SK-N-SH (cell line): ENCODE results near the gene NR1I2. TPM values are rescaled to one million over a fixed set of nuclear protein-coding genes. Genes with fewer than 3 reads are reported as not detected.

Experiments
- CTCF ChIA-PET: fragments of 300-600, 350-600 bp; formaldehyde crosslinking; extraction: SDS; loops from one replicate; lab custom pipeline; 2021; lab: Yijun Ruan, JAX
- POLR2A ChIA-PET: fragments of 350-600 bp; sonication (Branson Sonifier 250); formaldehyde crosslinking; extraction: SDS; loops from one replicate; lab custom pipeline; 2020; ENCODE audit warnings: antibody characterized with exemption, inconsistent platforms; lab: Yijun Ruan, JAX
- DNase-seq: peaks from one replicate; pipeline ENCODE4 v3.0.0; 2012
- H2AFZ ChIP-seq: fragments of 200-600 bp; sonication (generic); 2 replicates; pipeline ENCODE4 v1.8.1; 2016; ENCODE audit warnings: antibody characterized with exemption, mild to moderate bottlenecking, low read depth
- H3F3A ChIP-seq: fragments of 200-600 bp; sonication (generic); replicated peaks from 2 replicates; pipeline ENCODE3; 2016; ENCODE audit warnings: antibody characterized with exemption, mild to moderate bottlenecking; ENCODE audit not compliant: insufficient read depth
- H3K27ac ChIP-seq, 2 experiments: fragments of 200-500 bp in 1 of 2; fragments of 200-600 bp in 1 of 2; sonication (Bioruptor generic) in 1 of 2; sonication (generic), shearing (Covaris generic) in 1 of 2; 2 replicates each; pipeline versions ENCODE4 v1.5.1 to v1.6.1; 2014 to 2016; ENCODE audit warnings: low read depth in 2 of 2, inconsistent platforms in 1 of 2, low read length in 1 of 2, mild to moderate bottlenecking in 1 of 2, mixed read lengths in 1 of 2
- H3K27me3 ChIP-seq: fragments of 200-600 bp; sonication (generic), shearing (Covaris generic); 2 replicates; pipeline ENCODE4 v1.6.1; 2016; ENCODE audit warnings: mixed run types; ENCODE audit not compliant: insufficient read depth
- H3K36me3 ChIP-seq, 2 experiments: fragments of 200-500 bp in 1 of 2; fragments of 200-600 bp in 1 of 2; sonication (Bioruptor generic) in 1 of 2; sonication (generic) in 1 of 2; replicated peaks in 1 of 2; 2 replicates each; pipeline versions ENCODE3 to v1.5.1; 2014 to 2016; ENCODE audit warnings: low read length in 1 of 2, mild to moderate bottlenecking in 1 of 2; ENCODE audit not compliant: insufficient read depth in 2 of 2, control insufficient read depth in 1 of 2
- H3K4me1 ChIP-seq, 2 experiments: fragments of 200-500 bp in 1 of 2; fragments of 200-600 bp in 1 of 2; sonication (Bioruptor generic) in 1 of 2; sonication (generic), shearing (Covaris generic) in 1 of 2; 2 replicates each; pipeline versions ENCODE4 v1.5.1 to v1.6.1; 2014 to 2016; ENCODE audit warnings: low read depth in 1 of 2, low read length in 1 of 2, mixed run types in 1 of 2; ENCODE audit not compliant: insufficient read depth in 2 of 2, control insufficient read depth in 1 of 2
- H3K4me2 ChIP-seq: fragments of 200-600 bp; sonication (generic), shearing (Covaris generic); 2 replicates; pipeline ENCODE4 v1.6.1; 2017; ENCODE audit warnings: mixed run types
- H3K4me3 ChIP-seq, 2 experiments: fragments of 200-500 bp in 1 of 2; fragments of 200-600 bp in 1 of 2; sonication (Bioruptor generic) in 1 of 2; sonication (generic), shearing (Covaris generic) in 1 of 2; 2 replicates each; pipeline versions ENCODE4 v1.5.1 to v1.8.1; 2014 to 2016; ENCODE audit warnings: low read depth in 2 of 2, inconsistent platforms in 1 of 2, low read length in 1 of 2, mild to moderate bottlenecking in 1 of 2, mixed read lengths in 1 of 2, moderate library complexity in 1 of 2
- H3K79me2 ChIP-seq: fragments of 200-600 bp; sonication (generic); 2 replicates; pipeline ENCODE4 v1.8.1; 2017; ENCODE audit warnings: mild to moderate bottlenecking; ENCODE audit not compliant: insufficient read depth
- H3K9ac ChIP-seq: fragments of 200-600 bp; sonication (generic); 2 replicates; pipeline ENCODE4 v1.6.1; 2017; ENCODE audit warnings: mixed run types
- H3K9me2 ChIP-seq: fragments of 200-600 bp; sonication (generic); 2 replicates; pipeline ENCODE4 v1.6.1; 2017; ENCODE audit warnings: mixed run types
- H3K9me3 ChIP-seq: fragments of 200-600 bp; sonication (generic); 2 replicates; pipeline ENCODE4 v1.6.1; 2017; ENCODE audit warnings: mixed run types, mild to moderate bottlenecking, moderate library complexity
- H4K20me1 ChIP-seq: fragments of 200-600 bp; sonication (generic); 2 replicates; pipeline ENCODE4 v1.6.1; 2017; ENCODE audit warnings: mild to moderate bottlenecking, mixed run types; ENCODE audit not compliant: insufficient read depth
- CHD2 ChIP-seq: fragments of 150-350 bp; IDR thresholded peaks from 2 replicates; pipeline ENCODE4 v1.6.1; 2018; ENCODE audit warnings: low read length; ENCODE audit not compliant: partially characterized antibody
- ELF1 ChIP-seq: IDR thresholded peaks from 2 replicates; pipeline ENCODE4 v1.4.0; 2012
- EZH2phosphoT487 ChIP-seq: fragments of 200-600 bp; sonication (generic); IDR thresholded peaks from 2 replicates; pipeline ENCODE4 v1.6.1; 2017; ENCODE audit warnings: low read depth, mixed run types, mild to moderate bottlenecking, antibody characterized with exemption, moderate library complexity, borderline replicate concordance
- FOSL2 ChIP-seq: IDR thresholded peaks from 2 replicates; pipeline ENCODE4 v1.4.0; 2012; ENCODE audit warnings: low read depth, mild to moderate bottlenecking, moderate library complexity, borderline replicate concordance
- FOXJ3 ChIP-seq: sonication (generic); formaldehyde crosslinking; IDR thresholded peaks from 2 replicates; pipeline ENCODE4 v1.5.1; 2020; ENCODE audit warnings: mild to moderate bottlenecking, missing genetic modification reagents
- FOXM1 ChIP-seq: IDR thresholded peaks from 2 replicates; pipeline ENCODE4 v1.4.0; 2012; ENCODE audit warnings: low read depth, mild to moderate bottlenecking
- GABPA ChIP-seq: IDR thresholded peaks from 2 replicates; pipeline ENCODE4 v1.4.0; 2012; ENCODE audit warnings: low read depth, mild to moderate bottlenecking
- GATA2 ChIP-seq: sonication (generic); formaldehyde crosslinking; IDR thresholded peaks from 2 replicates; pipeline ENCODE4 v1.5.0; 2020; ENCODE audit warnings: mild to moderate bottlenecking, missing genetic modification reagents
- JUND ChIP-seq: IDR thresholded peaks from 2 replicates; pipeline ENCODE4 v1.4.0; 2012
- MEF2A ChIP-seq: IDR thresholded peaks from 2 replicates; pipeline ENCODE4 v1.4.0; 2012; ENCODE audit warnings: low read depth, borderline replicate concordance
- NFIC ChIP-seq: IDR thresholded peaks from 2 replicates; pipeline ENCODE4 v1.4.0; 2012; ENCODE audit warnings: borderline replicate concordance
- NRF1 ChIP-seq: IDR thresholded peaks from 2 replicates; pipeline ENCODE4 v1.6.1; 2012; ENCODE audit warnings: low read depth, mild to moderate bottlenecking, low read length
- POLR2AphosphoS5 ChIP-seq: IDR thresholded peaks from 2 replicates; pipeline ENCODE4 v1.6.1; 2012; ENCODE audit warnings: low read depth, low read length
- RAD21 ChIP-seq: IDR thresholded peaks from 2 replicates; pipeline ENCODE4 v1.6.1; 2012; ENCODE audit warnings: mild to moderate bottlenecking, low read length
- RCOR1 ChIP-seq: fragments of 150-350 bp; IDR thresholded peaks from 2 replicates; pipeline ENCODE4 v1.6.1; 2017; ENCODE audit warnings: antibody characterized with exemption, low read length
- RXRA ChIP-seq: IDR thresholded peaks from 2 replicates; pipeline ENCODE4 v1.4.0; 2012; ENCODE audit warnings: low read depth, mild to moderate bottlenecking, borderline replicate concordance
- TCF12 ChIP-seq: IDR thresholded peaks from 2 replicates; pipeline ENCODE4 v1.4.0; 2012
- YY1 ChIP-seq: IDR thresholded peaks from 2 replicates; pipeline ENCODE4 v1.4.0; 2012; ENCODE audit warnings: low read depth, mild to moderate bottlenecking
- WGBS: methylation state at CpG from one replicate; pipeline ENCODE4 v1.1.6; 2017; ENCODE audit warnings: low lambda C conversion rate; 5-methylcytosine and 5-hydroxymethylcytosine counted together
- polyA plus RNA-seq, 3 experiments: library from polyadenylated mRNA; depleted of rRNA; stranded (reverse); fragments of >200 nt; gene quantifications; 2 replicates each; pipeline ENCODE4 v1.2.3, GENCODE V29; 2012
- TF ChIP-seq, protein P1 (sequence below): IDR thresholded peaks from 2 replicates; pipeline ENCODE4 v1.4.0; 2012; ENCODE audit warnings: low read depth, borderline replicate concordance
- TF ChIP-seq, protein P2 (sequence below): IDR thresholded peaks from 2 replicates; pipeline ENCODE4; 2012
- TF ChIP-seq, protein P3 (sequence below): fragments of 150-350 bp; IDR thresholded peaks from 2 replicates; pipeline ENCODE4 v1.6.1; 2016; ENCODE audit warnings: mild to moderate bottlenecking, low read depth, low read length
- TF ChIP-seq, protein P4 (sequence below): fragments of 150-350 bp; IDR thresholded peaks from 2 replicates; pipeline ENCODE4 v1.6.1; 2017; ENCODE audit warnings: antibody characterized with exemption, low read length, low read depth, borderline replicate concordance

Gene NR1I2
- polyA plus RNA-seq, 1 of the 3 experiments (the other 2 are of a cell fraction) = 0.03 TPM

DNA sequence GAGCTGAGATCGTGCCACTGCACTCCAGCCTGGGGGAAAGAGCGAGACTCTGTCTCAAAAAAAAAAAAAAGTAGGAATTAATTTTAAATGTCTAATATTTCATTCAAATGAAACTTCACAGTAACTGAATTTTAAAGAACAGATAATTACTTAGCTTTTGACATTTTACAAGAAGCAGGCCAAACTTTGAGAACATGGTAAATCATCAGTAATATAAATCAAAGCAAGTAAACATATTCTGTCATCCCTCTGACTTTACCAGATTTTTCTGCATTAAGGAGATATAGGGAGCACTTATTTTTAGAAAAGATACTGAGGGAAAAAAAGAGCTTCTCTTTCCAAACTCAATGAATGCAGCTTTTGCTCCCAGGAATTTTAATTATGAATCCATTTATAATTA is 37.0 kb downstream of the NR1I2 start:
- WGBS = 92% methylated on average over 2 of the region's 2 CpGs
- H3F3A ChIP-seq = peaks cover 4% of the 10 kb centered on the region
- H3K9ac ChIP-seq = no peak overlapping the region
- no peaks in the 10 kb centered on the region for H3K79me2 ChIP-seq
- no peak overlapping the region for H3K4me2 ChIP-seq
- no peaks in the 10 kb centered on the region for H3K9me2 ChIP-seq
- H2AFZ ChIP-seq = no peak overlapping the region
- H3K27me3 ChIP-seq = no peaks in the 10 kb centered on the region
- no peak overlapping the region for H3K4me3 ChIP-seq
- DNase-seq = no peak
- ChIA-PET POLR2A (no interaction called here), CTCF (interaction anchor here (0.6 to 1.8 kb wide), 2 partner anchors 10 to 379 kb away, joined by 3 to 5 read pairs; no protein-coding TSS in a partner anchor)
- H3K27ac ChIP-seq = no peak overlapping the region
- TF ChIP-seq CHD2 = no peak
- TF ChIP-seq, protein P1, sequence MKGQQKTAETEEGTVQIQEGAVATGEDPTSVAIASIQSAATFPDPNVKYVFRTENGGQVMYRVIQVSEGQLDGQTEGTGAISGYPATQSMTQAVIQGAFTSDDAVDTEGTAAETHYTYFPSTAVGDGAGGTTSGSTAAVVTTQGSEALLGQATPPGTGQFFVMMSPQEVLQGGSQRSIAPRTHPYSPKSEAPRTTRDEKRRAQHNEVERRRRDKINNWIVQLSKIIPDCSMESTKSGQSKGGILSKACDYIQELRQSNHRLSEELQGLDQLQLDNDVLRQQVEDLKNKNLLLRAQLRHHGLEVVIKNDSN = no peak
- TF ChIP-seq, protein P2, sequence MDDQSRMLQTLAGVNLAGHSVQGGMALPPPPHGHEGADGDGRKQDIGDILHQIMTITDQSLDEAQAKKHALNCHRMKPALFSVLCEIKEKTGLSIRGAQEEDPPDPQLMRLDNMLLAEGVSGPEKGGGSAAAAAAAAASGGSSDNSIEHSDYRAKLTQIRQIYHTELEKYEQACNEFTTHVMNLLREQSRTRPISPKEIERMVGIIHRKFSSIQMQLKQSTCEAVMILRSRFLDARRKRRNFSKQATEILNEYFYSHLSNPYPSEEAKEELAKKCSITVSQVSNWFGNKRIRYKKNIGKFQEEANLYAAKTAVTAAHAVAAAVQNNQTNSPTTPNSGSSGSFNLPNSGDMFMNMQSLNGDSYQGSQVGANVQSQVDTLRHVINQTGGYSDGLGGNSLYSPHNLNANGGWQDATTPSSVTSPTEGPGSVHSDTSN = no peak
- no peak for TF ChIP-seq GABPA
- no peak for TF ChIP-seq RXRA
- no peak for TF ChIP-seq YY1
- TF ChIP-seq FOXJ3 (CRISPR knock-in tag) = no peak
- TF ChIP-seq, protein P3, sequence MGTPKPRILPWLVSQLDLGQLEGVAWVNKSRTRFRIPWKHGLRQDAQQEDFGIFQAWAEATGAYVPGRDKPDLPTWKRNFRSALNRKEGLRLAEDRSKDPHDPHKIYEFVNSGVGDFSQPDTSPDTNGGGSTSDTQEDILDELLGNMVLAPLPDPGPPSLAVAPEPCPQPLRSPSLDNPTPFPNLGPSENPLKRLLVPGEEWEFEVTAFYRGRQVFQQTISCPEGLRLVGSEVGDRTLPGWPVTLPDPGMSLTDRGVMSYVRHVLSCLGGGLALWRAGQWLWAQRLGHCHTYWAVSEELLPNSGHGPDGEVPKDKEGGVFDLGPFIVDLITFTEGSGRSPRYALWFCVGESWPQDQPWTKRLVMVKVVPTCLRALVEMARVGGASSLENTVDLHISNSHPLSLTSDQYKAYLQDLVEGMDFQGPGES = no peak
- no peak for TF ChIP-seq MEF2A
- no peak for TF ChIP-seq NFIC
- TF ChIP-seq ELF1 = no peak
- TF ChIP-seq TCF12 = no peak
- no peak for TF ChIP-seq RAD21
- TF ChIP-seq GATA2 (CRISPR knock-in tag) = no peak
- no peak for TF ChIP-seq FOXM1
- no peaks in the 10 kb centered on the region for H4K20me1 ChIP-seq
- H3K9me3 ChIP-seq = no peaks in the 10 kb centered on the region
- no peaks in the 10 kb centered on the region for H3K4me1 ChIP-seq
- no peaks in the 10 kb centered on the region for H3K36me3 ChIP-seq

DNA sequence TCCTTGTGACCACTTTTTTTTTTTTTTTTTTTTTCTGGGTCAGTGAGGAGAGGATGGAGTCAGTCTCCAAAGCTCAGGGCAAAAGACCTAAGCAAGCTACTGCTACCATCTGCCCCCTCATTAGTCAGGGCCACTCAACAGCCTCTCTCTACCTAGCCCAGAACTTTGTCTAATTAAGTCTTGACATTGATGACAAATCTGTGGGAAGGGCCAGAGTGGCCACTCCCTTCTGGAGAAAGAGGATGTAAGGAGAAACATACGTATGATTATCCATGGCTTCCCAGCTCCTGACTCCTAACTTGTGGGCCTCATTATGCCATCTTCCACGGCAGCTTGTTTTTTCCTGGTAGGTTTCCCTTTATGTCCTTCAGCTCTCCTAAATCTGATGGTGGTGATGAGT is 37.9 kb downstream of the NR1I2 start:
- no peak overlapping the region for H2AFZ ChIP-seq
- no peak overlapping the region for H3K9ac ChIP-seq
- no peaks in the 10 kb centered on the region for H3K27me3 ChIP-seq
- TF ChIP-seq MEF2A (no peak), FOXJ3 (CRISPR knock-in tag) (no peak), JUND (no peak), YY1 (no peak), TCF12 (no peak), NRF1 (no peak), RCOR1 (no peak), EZH2phosphoT487 (no peak), RXRA (no peak), FOSL2 (no peak), POLR2AphosphoS5 (no peak), RAD21 (no peak)
- TF ChIP-seq, protein P4, sequence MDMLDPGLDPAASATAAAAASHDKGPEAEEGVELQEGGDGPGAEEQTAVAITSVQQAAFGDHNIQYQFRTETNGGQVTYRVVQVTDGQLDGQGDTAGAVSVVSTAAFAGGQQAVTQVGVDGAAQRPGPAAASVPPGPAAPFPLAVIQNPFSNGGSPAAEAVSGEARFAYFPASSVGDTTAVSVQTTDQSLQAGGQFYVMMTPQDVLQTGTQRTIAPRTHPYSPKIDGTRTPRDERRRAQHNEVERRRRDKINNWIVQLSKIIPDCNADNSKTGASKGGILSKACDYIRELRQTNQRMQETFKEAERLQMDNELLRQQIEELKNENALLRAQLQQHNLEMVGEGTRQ = no peak
- TF ChIP-seq, protein P3 = no peak
- TF ChIP-seq, all 33 proteins: peak for 0
- H3K36me3 ChIP-seq = peaks cover 0 to 3% of the 10 kb centered on the region in 2 experiments
- no peaks in the 10 kb centered on the region for H3K79me2 ChIP-seq
- H3K4me1 ChIP-seq = no peaks in the 10 kb centered on the region
- no peak overlapping the region for H3K4me3 ChIP-seq
- WGBS = 89% methylated on average over 2 of the region's 2 CpGs
- H3K9me2 ChIP-seq = no peaks in the 10 kb centered on the region
- H3F3A ChIP-seq = peaks cover 4% of the 10 kb centered on the region
- CTCF ChIA-PET = no interaction called here
- no peaks in the 10 kb centered on the region for H3K9me3 ChIP-seq
- POLR2A ChIA-PET = interaction anchor here (0.6 kb wide), 1 partner anchor 136 kb away, joined by 6 read pairs; no protein-coding TSS in a partner anchor
- H3K27ac ChIP-seq = no peak overlapping the region
- H4K20me1 ChIP-seq = no peaks in the 10 kb centered on the region
- no peak for DNase-seq
- H3K4me2 ChIP-seq = no peak overlapping the region
